ENCODE measurements around the gene MTCL1. TPM values are rescaled to one million over a fixed set of nuclear protein-coding genes. Genes with fewer than 3 reads are reported as not detected.

Gene MTCL1
- total and polyA plus RNA-seq, 8 donors = 7.1 to 16.0 (median 11.9) TPM

GRCh38 chr18:8821083-8821465 lies 115.7 kb downstream of the MTCL1 start:
- H3K27ac ChIP-seq = no peak overlapping the region
- TF ChIP-seq CTCF (IDR thresholded peaks at IDR 0.05) = no peak
- no peak for ATAC-seq
- no peak overlapping the region for H3K4me3 ChIP-seq
- intact Hi-C loops (cut with DNase I) = no loop called here
- DNase-seq = no peak
- no peaks in the 10 kb centered on the region for H3K36me3 ChIP-seq
- no peaks in the 10 kb centered on the region for H3K4me1 ChIP-seq
- no peaks in the 10 kb centered on the region for H3K9me3 ChIP-seq
- no peaks in the 10 kb centered on the region for H3K27me3 ChIP-seq

GRCh38 chr18:8821531-8821930 lies 116.2 kb downstream of the MTCL1 start:
- intact Hi-C loops (cut with DNase I) = no loop called here
- H3K36me3 ChIP-seq = no peaks in the 10 kb centered on the region
- DNase-seq = no peak
- ATAC-seq = no peak
- H3K4me1 ChIP-seq = no peaks in the 10 kb centered on the region
- no peak for TF ChIP-seq CTCF (IDR thresholded peaks at IDR 0.05)
- no peaks in the 10 kb centered on the region for H3K27me3 ChIP-seq
- H3K9me3 ChIP-seq = no peaks in the 10 kb centered on the region
- no peak overlapping the region for H3K4me3 ChIP-seq
- no peak overlapping the region for H3K27ac ChIP-seq

GRCh38 chr18:8822643-8823042 lies 117.3 kb downstream of the MTCL1 start:
- Histone ChIP-seq H3K36me3 (no peaks in the 10 kb centered on the region), H3K4me3 (no peak overlapping the region), H3K27me3 (no peaks in the 10 kb centered on the region), H3K4me1 (no peaks in the 10 kb centered on the region), H3K27ac (no peak overlapping the region), H3K9me3 (no peaks in the 10 kb centered on the region)
- no peak for DNase-seq
- peak; percentile 64 for ATAC-seq
- intact Hi-C loops (cut with DNase I) = no loop called here
- TF ChIP-seq CTCF (IDR thresholded peaks at IDR 0.05) = no peak

GRCh38 chr18:8823530-8823929 lies 118.2 kb downstream of the MTCL1 start:
- TF ChIP-seq CTCF (IDR thresholded peaks at IDR 0.05) = no peak
- no peak overlapping the region for H3K27ac ChIP-seq
- H3K4me1 ChIP-seq = peaks cover 0 to 1% of the 10 kb centered on the region in 2 donors
- no peak for ATAC-seq
- H3K36me3 ChIP-seq = no peaks in the 10 kb centered on the region
- intact Hi-C loops (cut with DNase I) = no loop called here
- no peak for DNase-seq
- no peaks in the 10 kb centered on the region for H3K9me3 ChIP-seq
- H3K4me3 ChIP-seq = no peak overlapping the region
- no peaks in the 10 kb centered on the region for H3K27me3 ChIP-seq

- TF ChIP-seq CTCF (IDR thresholded peaks at IDR 0.05) = no peak
- peak in 1 of 4 donors; percentile 71 for DNase-seq
- H3K36me3 ChIP-seq = no peaks in the 10 kb centered on the region
- H3K27ac ChIP-seq = no peak overlapping the region
- intact Hi-C loops (cut with DNase I) = no loop called here
- no peaks in the 10 kb centered on the region for H3K27me3 ChIP-seq
- H3K4me3 ChIP-seq = no peak overlapping the region
- H3K4me1 ChIP-seq = peaks cover 0 to 5% of the 10 kb centered on the region in 2 donors
- H3K9me3 ChIP-seq = no peaks in the 10 kb centered on the region
- ATAC-seq = no peak
These were observed 119.5 kb downstream of the MTCL1 start for GRCh38 chr18:8824846-8825245.

All from left lung (tissue), 10 donors.